GM19452 (cell line): ENCODE measurements around the gene SFMBT2.

Source experiments
- ATAC-seq: cut with Tn5 transposase; IDR thresholded peaks from one replicate; pipeline ENCODE4 v1.9.1; 2021; ENCODE audit not compliant: unreplicated experiment

SFMBT2 gene

GRCh38 chr10:7111561-7111960, 299.3 kb downstream of the SFMBT2 start:
- no peak for ATAC-seq

GRCh38 chr10:7111089-7111488, 299.7 kb downstream of the SFMBT2 start:
- no peak for ATAC-seq
